Lower leg skin (tissue), 4 donors: Measurements from ENCODE around the gene IL10RB. TPM values are rescaled to one million over a fixed set of nuclear protein-coding genes. Genes with fewer than 3 reads are reported as not detected.

ENCODE experiments used
- DNase-seq, 2 donors: peaks; one replicate each; pipeline ENCODE4 v3.0.0-alpha.2; 2019; ENCODE audit warnings: low spot score in 2 of 2
- H3K4me3 ChIP-seq: fragments of 200-600 bp; sonication (generic); 2 replicates; pipeline ENCODE4 v1.5.1; 2017; ENCODE audit warnings: mild to moderate bottlenecking, low read depth; ENCODE audit not compliant: poor library complexity, severe bottlenecking
- POLR2A ChIP-seq, 2 donors: fragments of 450-650 bp; IDR thresholded peaks; one replicate each; pipeline ENCODE4 v1.6.1; 2016 to 2017; ENCODE audit warnings: antibody characterized with exemption in 2 of 2, mild to moderate bottlenecking in 1 of 2, moderate library complexity in 1 of 2
- WGBS, 2 donors: methylation state at CpG; one replicate each; pipeline ENCODE4 v1.1.5; 2018; 5-methylcytosine and 5-hydroxymethylcytosine counted together
- intact Hi-C: fragments of 100-400 bp; cut with DNase I; formaldehyde crosslinking; loops from one replicate; pipeline ENCODE4 v1.15.0; 2023; ENCODE audit warnings: low total_unique reads
- total RNA-seq, 4 donors: library from RNA; depleted of rRNA; stranded (reverse); fragments of >200 nt; gene quantifications; one replicate each; pipeline ENCODE4 v1.1.0, GENCODE V29; 2016
- TF ChIP-seq, protein P1 (sequence below), 3 donors: fragments of 450-650 bp; IDR thresholded peaks; one replicate each; pipeline ENCODE4 v1.5.1; 2016; ENCODE audit warnings: antibody characterized with exemption in 3 of 3, mild to moderate bottlenecking in 3 of 3, moderate library complexity in 2 of 3

The IL10RB gene
- total RNA-seq, 4 donors from 2014 or later = 27.6 to 33.3 (median 30.2) TPM

DNA sequence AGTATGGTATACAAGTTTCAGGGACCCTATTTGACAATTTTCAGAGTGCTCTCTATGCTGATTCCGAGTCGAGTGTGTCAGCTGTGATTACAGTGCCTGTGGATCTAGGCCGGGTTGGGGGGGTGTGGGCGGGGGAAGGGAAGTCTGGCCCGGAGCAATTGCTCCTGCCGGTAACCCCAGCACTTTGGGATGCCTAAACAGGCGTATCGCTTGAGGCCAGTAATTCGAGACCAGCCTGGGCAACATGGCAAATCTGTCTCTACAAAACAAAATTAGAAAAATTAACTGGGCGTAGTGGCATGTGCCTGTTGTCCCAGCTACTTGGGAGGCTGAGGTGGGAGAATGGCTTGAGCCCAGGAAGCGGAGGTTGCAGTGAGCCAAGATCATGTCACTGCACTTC, 1.6 kb upstream of the IL10RB start:
- DNase-seq = no peak
- 72 to 75% methylated on average over 11 of the region's 11 CpGs for whole genome bisulfite sequencing, 2 donors
- H3K4me3 ChIP-seq = no peak overlapping the region
- intact Hi-C loops = no loop called here
- TF ChIP-seq POLR2A (IDR thresholded peaks at IDR 0.05) = no peak
- TF ChIP-seq, protein P1, sequence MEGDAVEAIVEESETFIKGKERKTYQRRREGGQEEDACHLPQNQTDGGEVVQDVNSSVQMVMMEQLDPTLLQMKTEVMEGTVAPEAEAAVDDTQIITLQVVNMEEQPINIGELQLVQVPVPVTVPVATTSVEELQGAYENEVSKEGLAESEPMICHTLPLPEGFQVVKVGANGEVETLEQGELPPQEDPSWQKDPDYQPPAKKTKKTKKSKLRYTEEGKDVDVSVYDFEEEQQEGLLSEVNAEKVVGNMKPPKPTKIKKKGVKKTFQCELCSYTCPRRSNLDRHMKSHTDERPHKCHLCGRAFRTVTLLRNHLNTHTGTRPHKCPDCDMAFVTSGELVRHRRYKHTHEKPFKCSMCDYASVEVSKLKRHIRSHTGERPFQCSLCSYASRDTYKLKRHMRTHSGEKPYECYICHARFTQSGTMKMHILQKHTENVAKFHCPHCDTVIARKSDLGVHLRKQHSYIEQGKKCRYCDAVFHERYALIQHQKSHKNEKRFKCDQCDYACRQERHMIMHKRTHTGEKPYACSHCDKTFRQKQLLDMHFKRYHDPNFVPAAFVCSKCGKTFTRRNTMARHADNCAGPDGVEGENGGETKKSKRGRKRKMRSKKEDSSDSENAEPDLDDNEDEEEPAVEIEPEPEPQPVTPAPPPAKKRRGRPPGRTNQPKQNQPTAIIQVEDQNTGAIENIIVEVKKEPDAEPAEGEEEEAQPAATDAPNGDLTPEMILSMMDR (IDR thresholded peaks at IDR 0.05) = no peak

DNA sequence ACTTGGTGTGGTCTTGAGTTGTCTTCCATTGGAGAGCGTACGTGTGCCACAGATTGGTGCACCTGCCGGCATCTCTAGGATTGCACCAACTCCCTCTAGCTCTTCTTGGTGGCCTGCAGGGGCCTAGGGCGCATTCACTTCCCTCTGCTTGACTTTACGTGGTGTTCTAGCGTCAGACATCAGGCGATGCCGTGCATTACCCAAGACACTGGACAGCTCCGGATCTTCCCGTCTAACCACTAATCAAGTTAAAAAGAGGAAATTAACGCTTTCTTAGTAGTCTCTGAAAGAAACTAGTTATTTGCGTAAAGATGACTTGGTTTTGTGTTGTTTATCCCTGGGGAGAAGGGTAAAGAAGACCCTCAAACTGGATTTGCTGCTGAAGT, 510 bp upstream of the IL10RB start:
- DNase-seq = peak; percentile 63 to 88
- TF ChIP-seq POLR2A (IDR thresholded peaks at IDR 0.05) = no peak
- TF ChIP-seq, protein P1 (IDR thresholded peaks at IDR 0.05) = no peak
- peak overlapping the region; percentile 76 for H3K4me3 ChIP-seq
- WGBS, 2 donors = 20 to 21% methylated on average over 12 of the region's 12 CpGs
- intact Hi-C loops = no loop called here

GRCh38 chr21:33266789-33267135, 595 bp downstream of the IL10RB start:
- intact Hi-C loops = no loop called here
- TF ChIP-seq, protein P1 (IDR thresholded peaks at IDR 0.05) = no peak
- TF ChIP-seq POLR2A (IDR thresholded peaks at IDR 0.05) = no peak
- no peak for DNase-seq
- peak overlapping the region; percentile 76 for H3K4me3 ChIP-seq
- WGBS, 2 donors = 1 to 2% methylated on average over 8 of the region's 8 CpGs

- intact Hi-C loops = no loop called here
- peak overlapping the region; percentile 76 for H3K4me3 ChIP-seq
- 69% methylated on average over 7 of the region's 7 CpGs for WGBS, 2 donors
- DNase-seq = no peak
- TF ChIP-seq, protein P1 (IDR thresholded peaks at IDR 0.05) = no peak
- no peak for TF ChIP-seq POLR2A (IDR thresholded peaks at IDR 0.05)
These were observed 1.1 kb downstream of the IL10RB start for GRCh38 chr21:33267250-33267649.

- H3K4me3 ChIP-seq = no peak overlapping the region
- no peak for DNase-seq
- TF ChIP-seq, protein P1 (IDR thresholded peaks at IDR 0.05) = no peak
- no peak for TF ChIP-seq POLR2A (IDR thresholded peaks at IDR 0.05)
- 84 to 85% methylated on average over 7 of the region's 7 CpGs for WGBS, 2 donors
- intact Hi-C loops = no loop called here
These were observed 2.2 kb downstream of the IL10RB start for GRCh38 chr21:33268393-33268736.

- WGBS, 2 donors = 70 to 73% methylated on average over 12 of the region's 12 CpGs
- intact Hi-C loops = no loop called here
- TF ChIP-seq POLR2A (IDR thresholded peaks at IDR 0.05) = no peak
- TF ChIP-seq, protein P1 (IDR thresholded peaks at IDR 0.05) = no peak
- peak in 1 of 2 donors; percentile 45 for DNase-seq
- H3K4me3 ChIP-seq = no peak overlapping the region
These were observed 2.7 kb downstream of the IL10RB start for GRCh38 chr21:33268737-33269441.
